ENCODE measurements around the gene DPYD.

- TF ChIP-seq FOXM1 (IDR thresholded peaks at IDR 0.05; ENCODE audit: borderline replicate concordance) = no peak
- no peak for TF ChIP-seq LEF1 (IDR thresholded peaks at IDR 0.05; ENCODE audit: borderline replicate concordance)
- TF ChIP-seq NFRKB (IDR thresholded peaks at IDR 0.05) = no peak
- TF ChIP-seq ELF4 (IDR thresholded peaks at IDR 0.05) = no peak
- no peak for TF ChIP-seq HDGF (IDR thresholded peaks at IDR 0.05; ENCODE audit: borderline replicate concordance)
- no peak for TF ChIP-seq ZNF384 (IDR thresholded peaks at IDR 0.05)
- TF ChIP-seq SP1 (IDR thresholded peaks at IDR 0.05) = no peak
- TF ChIP-seq BHLHE40 (IDR thresholded peaks at IDR 0.05; ENCODE audit: borderline replicate concordance) = no peak
Observed at GRCh38 chr1:97603218-97603617, 317.6 kb downstream of the DPYD start.

Measured in HEK293T (cell line).